Type B pancreatic cell (in vitro differentiated cells): Measurements from ENCODE around the gene SP100. TPM values are rescaled to one million over a fixed set of nuclear protein-coding genes. Genes with fewer than 3 reads are reported as not detected.
A peak's percentile ranks its signal among the peaks of the same experiment; 100 is the strongest.

Experiments used
- DNase-seq: peaks from one replicate; pipeline ENCODE4 v3.0.0; 2021; ENCODE audit warnings: mixed read lengths; ENCODE audit not compliant: unreplicated experiment; ENCODE audit errors: extremely low spot score
- H3K27ac Mint-ChIP-seq: 2 replicates; pipeline ENCODE4 v1.8.0; 2021; ENCODE audit warnings: mild to moderate bottlenecking, mixed read lengths
- H3K27me3 Mint-ChIP-seq: 2 replicates; pipeline ENCODE4 v1.8.0; 2021; ENCODE audit warnings: mixed read lengths
- H3K36me3 Mint-ChIP-seq: 2 replicates; pipeline ENCODE4 v1.8.0; 2021; ENCODE audit warnings: mixed read lengths
- H3K4me1 Mint-ChIP-seq: one replicate; pipeline ENCODE4 v1.8.0; 2021; ENCODE audit warnings: mixed read lengths; ENCODE audit not compliant: unreplicated experiment
- H3K4me3 Mint-ChIP-seq: 2 replicates; pipeline ENCODE4 v1.8.0; 2021; ENCODE audit warnings: mild to moderate bottlenecking, mixed read lengths
- H3K9me3 Mint-ChIP-seq: 2 replicates; pipeline ENCODE4 v1.8.0; 2021; ENCODE audit warnings: mixed read lengths
- total RNA-seq: library from RNA; stranded (reverse); gene quantifications from 2 replicates; pipeline ENCODE4 v1.2.1, GENCODE V29; 2021; ENCODE audit warnings: low replicate concordance
- TF ChIP-seq, protein P1 (sequence below): fragments of 200-600 bp; sonication (generic); conservative IDR thresholded peaks from 2 replicates; pipeline ENCODE4 v1.5.0; 2021; ENCODE audit warnings: antibody characterized with exemption, mild to moderate bottlenecking

Gene SP100
- total RNA-seq, 1 donor from 2014 or later: 21.7 TPM

DNA sequence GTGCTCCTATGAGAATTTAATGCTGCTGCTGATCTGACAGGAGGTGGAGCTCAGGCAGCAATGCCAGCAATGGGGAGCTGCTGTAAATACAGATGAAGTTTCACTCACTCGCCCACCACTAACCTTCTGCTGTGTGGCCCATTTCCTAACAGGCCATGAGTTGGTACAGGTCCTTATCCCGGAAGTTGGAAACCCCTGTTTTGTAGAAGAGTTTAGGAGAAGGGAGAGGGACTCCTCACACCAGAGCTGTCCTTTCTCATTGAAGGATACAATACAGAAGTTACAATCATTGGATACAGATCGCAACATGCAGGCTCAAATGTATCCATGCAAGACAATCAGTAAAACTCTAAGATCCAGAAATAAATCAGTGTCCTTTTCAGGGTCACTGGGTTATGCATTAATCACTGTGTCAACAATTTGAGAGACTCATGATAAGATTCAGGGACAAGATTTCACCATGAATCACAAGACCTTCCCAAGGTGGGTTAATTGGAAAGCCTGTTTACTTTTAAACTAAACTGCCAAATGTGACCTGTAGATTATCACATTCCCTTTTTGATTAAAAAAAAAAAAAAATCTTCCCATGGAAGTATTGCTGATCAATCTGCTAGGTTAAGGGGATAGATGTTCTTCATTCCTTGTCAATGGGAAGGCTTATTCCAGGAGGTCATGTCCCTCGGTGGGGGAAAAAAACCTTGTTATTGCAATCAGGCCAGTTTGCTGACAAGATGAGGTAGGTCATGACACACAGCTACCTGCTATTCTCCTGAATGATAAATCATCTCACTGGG, 97.2 kb downstream of the SP100 start:
- TF ChIP-seq, protein P1, sequence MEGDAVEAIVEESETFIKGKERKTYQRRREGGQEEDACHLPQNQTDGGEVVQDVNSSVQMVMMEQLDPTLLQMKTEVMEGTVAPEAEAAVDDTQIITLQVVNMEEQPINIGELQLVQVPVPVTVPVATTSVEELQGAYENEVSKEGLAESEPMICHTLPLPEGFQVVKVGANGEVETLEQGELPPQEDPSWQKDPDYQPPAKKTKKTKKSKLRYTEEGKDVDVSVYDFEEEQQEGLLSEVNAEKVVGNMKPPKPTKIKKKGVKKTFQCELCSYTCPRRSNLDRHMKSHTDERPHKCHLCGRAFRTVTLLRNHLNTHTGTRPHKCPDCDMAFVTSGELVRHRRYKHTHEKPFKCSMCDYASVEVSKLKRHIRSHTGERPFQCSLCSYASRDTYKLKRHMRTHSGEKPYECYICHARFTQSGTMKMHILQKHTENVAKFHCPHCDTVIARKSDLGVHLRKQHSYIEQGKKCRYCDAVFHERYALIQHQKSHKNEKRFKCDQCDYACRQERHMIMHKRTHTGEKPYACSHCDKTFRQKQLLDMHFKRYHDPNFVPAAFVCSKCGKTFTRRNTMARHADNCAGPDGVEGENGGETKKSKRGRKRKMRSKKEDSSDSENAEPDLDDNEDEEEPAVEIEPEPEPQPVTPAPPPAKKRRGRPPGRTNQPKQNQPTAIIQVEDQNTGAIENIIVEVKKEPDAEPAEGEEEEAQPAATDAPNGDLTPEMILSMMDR: no peak
- no peaks in the 10 kb centered on the region for H3K9me3 Mint-ChIP-seq
- no peak overlapping the region for H3K4me3 Mint-ChIP-seq
- no peaks in the 10 kb centered on the region for H3K4me1 Mint-ChIP-seq
- DNase-seq: no peak
- H3K27me3 Mint-ChIP-seq: no peaks in the 10 kb centered on the region
- H3K36me3 Mint-ChIP-seq: no peaks in the 10 kb centered on the region
- peak overlapping the region; percentile 39 for H3K27ac Mint-ChIP-seq

DNA sequence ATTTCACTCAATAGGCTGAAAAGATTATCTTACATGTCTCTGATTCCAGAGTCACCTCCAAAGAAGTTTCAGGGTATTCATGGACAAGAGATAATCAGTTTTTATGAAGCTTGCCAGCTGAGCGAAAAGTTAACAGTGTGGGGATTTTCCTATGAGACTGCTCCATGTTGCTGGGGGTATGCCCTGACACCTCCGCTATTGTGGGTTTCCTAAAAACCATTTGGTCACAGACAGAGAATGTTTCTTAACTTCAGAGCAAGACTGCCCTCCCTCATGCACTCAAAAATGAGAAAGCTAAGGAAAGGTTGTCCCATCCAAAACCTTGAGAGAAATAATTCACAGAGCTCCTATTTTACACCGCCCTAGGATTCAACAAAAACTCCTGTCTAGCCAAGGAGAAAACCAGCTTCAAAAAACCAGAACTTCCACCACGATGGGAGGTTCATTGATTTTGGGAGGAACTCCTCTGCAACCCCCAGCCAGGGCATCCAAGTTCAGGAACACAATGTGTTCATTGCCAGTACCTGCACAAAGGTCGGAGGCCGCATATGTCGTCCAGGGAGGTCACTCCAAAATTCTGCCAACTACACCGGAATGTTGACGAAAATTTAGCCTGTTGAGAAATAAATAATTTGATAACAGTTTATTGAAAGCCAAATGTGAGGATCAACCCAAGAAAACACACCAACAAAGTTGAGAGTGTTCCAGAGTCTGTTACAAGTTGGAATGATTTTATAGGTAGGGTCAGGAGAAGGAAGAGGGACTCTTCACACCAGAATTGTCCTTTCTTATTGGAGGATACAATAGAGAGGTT, 104.3 kb downstream of the SP100 start:
- DNase-seq: no peak
- Mint-ChIP-seq H3K9me3 (peaks cover 8% of the 10 kb centered on the region), H3K4me1 (no peaks in the 10 kb centered on the region), H3K36me3 (no peaks in the 10 kb centered on the region), H3K27ac (no peak overlapping the region), H3K27me3 (no peaks in the 10 kb centered on the region), H3K4me3 (no peak overlapping the region)
- TF ChIP-seq, protein P1: no peak

DNA sequence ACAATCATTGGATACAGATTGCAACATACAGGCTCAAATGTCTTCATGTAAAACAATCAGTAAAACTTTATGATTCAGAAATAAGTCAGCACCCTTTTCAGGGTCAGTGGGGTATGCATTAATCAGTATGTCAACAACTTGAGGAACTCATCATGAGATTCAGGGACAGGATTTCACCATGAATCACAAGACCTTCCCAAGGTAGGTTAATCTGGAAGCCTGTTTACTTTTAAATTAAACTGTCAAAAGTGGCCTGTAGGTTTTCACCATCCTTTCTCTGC, 104.8 kb downstream of the SP100 start:
- Mint-ChIP-seq H3K36me3 (no peaks in the 10 kb centered on the region), H3K9me3 (peaks cover 8% of the 10 kb centered on the region)

DNA sequence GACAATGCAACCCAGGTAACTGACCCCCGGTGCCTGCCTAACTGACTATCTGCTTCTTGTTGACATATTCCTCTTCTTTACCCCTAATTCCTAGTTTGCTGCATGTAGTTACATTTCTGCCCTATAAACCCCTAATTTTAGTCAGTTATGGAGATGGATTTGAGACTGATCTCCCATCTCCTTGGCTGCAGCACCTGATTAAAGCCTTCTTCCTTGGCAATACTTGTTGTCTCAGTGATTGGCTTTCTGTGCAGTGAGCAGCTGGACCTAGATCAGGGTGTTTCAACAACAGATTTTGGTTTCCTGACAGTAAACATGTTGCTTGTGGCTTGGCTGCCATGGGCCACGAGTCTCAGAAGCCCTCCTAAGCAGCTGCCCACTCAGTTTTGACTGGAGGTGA, 105.4 kb downstream of the SP100 start:
- H3K9me3 Mint-ChIP-seq: peaks cover 8% of the 10 kb centered on the region
- no peaks in the 10 kb centered on the region for H3K4me1 Mint-ChIP-seq
- H3K27ac Mint-ChIP-seq: no peak overlapping the region
- no peak for DNase-seq
- TF ChIP-seq, protein P1: no peak
- no peaks in the 10 kb centered on the region for H3K36me3 Mint-ChIP-seq
- H3K27me3 Mint-ChIP-seq: no peaks in the 10 kb centered on the region
- H3K4me3 Mint-ChIP-seq: no peak overlapping the region

More for the DNA sequence above, 104.8 kb downstream of the SP100 start:
- Mint-ChIP-seq H3K4me1 (no peaks in the 10 kb centered on the region), H3K27ac (no peak overlapping the region), H3K27me3 (no peaks in the 10 kb centered on the region), H3K4me3 (no peak overlapping the region)
- TF ChIP-seq, protein P1: no peak
- DNase-seq: no peak

DNA sequence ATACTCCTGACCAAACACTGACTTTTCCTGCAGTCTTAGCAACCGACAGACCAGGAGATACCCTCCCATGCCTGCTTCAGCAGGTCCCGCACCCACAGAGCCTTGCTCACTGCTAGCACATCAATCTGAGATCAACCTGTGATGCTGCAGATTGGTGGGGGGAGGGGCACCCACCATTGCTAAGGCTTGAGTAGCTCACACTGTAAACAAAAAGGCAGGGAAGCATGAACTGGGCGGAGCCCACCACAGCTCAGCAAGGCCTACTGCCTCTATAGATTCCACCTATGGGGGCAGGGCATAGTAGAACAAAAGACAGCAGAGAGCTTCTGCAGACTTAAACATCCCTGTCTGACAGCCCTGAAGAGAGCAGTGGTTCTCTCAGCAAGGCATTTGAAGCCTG, 109.7 kb downstream of the SP100 start:
- no peaks in the 10 kb centered on the region for H3K36me3 Mint-ChIP-seq
- DNase-seq: no peak
- H3K9me3 Mint-ChIP-seq: peaks cover 8% of the 10 kb centered on the region
- no peaks in the 10 kb centered on the region for H3K4me1 Mint-ChIP-seq
- H3K27me3 Mint-ChIP-seq: no peaks in the 10 kb centered on the region
- H3K27ac Mint-ChIP-seq: no peak overlapping the region
- H3K4me3 Mint-ChIP-seq: no peak overlapping the region
- TF ChIP-seq, protein P1: no peak
